Mucosa of gallbladder (tissue), 1 donor: ENCODE results near the gene ESM1. TPM values are rescaled to one million over a fixed set of nuclear protein-coding genes. Genes with fewer than 3 reads are reported as not detected.
"Not testable (repeated sequence)": the region's sequence is repeated elsewhere in the genome, so short reads cannot be mapped to it uniquely, and the experiment has no call there.

Experiments
- DNase-seq: peaks from one replicate; pipeline ENCODE4 v3.0.0-alpha.2; 2020; ENCODE audit warnings: low spot score
- total RNA-seq: library from RNA; stranded (reverse); gene quantifications from one replicate; pipeline ENCODE4 v1.2.1, GENCODE V29; 2021
- donor health status: DM: no; HTN: no; CAD: no.

Gene ESM1, protein sequence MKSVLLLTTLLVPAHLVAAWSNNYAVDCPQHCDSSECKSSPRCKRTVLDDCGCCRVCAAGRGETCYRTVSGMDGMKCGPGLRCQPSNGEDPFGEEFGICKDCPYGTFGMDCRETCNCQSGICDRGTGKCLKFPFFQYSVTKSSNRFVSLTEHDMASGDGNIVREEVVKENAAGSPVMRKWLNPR
- 0.40 TPM for total RNA-seq

DNA sequence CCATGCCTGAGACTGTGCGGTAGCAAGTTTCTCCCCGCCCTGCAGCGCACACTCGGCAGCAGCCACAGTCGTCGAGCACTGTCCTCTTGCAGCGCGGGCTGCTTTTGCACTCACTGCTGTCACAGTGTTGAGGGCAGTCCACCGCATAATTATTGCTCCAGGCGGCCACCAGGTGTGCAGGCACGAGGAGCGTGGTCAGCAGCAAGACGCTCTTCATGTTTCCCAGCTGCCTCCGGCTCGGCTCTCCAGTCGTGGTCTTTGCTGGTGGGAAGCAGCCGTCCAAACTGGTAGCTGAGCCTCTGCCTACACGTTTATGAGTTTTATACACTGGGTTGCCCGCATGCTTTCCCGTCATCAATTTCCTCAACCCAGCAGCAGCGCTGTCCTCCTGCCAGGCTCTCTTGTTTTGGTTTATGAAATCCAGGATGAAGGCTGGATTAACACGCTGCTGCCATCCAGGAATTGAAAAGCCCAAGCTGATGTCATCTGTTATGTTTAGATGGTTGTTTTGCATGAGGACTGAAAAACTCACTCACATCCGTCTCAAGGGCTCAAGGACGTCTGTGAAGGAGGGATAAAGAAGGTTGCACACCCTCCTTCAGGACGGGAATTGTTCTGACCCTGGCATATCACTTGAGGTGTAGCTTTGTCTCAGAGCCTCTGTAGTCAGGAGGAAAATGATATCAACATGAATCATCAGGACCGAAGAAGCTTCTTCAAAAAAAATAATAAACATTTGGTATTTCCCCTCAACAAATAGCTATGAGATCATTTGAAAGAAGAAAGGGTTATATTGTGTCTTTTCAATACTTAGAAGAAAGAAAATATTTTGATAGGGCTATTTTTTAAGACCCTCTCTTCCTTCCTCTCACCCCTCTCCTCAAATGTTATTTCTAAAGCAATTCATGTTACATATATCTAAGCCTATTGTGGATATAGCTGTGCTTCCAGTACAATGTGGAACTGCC lies at the start of gene ESM1:
Gene ESM1 (minus strand): TSS at position 293 of the 968 bp plus-strand sequence. CDS start 76 bp downstream, at position 217.
- no peak for DNase-seq

GRCh38 chr5:55033568-55033967 lies 48.2 kb upstream of the ESM1 start:
- DNase-seq = no peak

DNA sequence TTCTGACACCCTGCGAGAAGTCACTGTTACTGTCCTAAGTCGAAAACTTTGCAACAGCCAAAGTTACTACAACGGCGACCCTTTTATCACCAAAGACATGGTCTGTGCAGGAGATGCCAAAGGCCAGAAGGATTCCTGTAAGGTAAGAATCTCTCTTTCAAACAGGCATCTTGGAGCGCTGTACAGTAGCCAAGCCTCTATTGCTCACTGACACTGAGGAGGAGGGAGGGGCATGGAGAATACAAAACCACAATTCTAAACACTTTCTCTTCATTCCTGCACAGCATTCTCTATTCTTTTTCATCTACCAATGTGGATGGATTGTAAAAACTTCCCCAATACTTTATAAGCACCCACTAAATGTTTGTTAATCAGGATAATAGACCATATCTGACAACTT lies 46.1 kb upstream of the ESM1 start:
- DNase-seq = no peak

GRCh38 chr5:55030676-55031369 lies 45.4 kb upstream of the ESM1 start:
- DNase-seq = no peak

GRCh38 chr5:55030220-55030619 lies 44.8 kb upstream of the ESM1 start:
- DNase-seq = no peak

- DNase-seq = no peak
These were observed 42.2 kb upstream of the ESM1 start for GRCh38 chr5:55027595-55027994.

DNA sequence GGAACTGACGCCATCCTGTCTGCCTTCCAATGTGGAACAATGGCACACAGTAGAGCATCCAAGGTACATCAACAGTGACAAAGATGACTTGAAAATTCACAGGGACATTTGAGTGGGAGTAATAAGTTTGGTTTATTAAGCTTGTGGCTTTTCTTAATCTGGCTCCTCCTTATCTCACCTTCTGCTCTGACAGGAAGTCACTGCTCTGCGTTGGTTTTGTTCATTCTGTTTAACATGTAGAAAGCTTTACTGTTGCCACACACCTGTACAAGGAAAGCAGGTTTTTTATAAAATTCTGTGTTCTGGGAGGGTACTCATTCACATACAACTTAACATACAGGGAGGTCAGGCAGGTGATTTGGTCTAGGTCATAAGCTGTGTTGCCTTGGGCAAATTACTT lies 37.1 kb upstream of the ESM1 start:
- no peak for DNase-seq

DNA sequence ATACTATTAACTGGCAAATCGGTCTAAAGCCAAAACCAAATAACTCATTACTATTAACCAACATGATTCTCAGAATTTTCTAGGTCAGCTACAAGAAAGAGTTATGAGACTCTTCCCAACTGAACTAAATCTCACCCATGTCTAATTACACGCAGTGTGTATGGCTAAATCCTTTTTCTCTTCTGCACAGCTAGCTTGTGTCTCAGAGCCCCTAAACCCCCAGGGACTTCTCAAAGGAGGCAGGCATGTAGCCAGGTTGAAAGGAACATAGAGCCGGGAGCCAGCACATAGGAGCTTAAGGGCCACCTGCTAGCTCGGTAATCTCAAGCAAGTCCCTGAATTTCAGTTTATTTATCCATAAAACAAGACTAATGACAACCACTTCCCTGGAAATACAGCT lies 36.4 kb upstream of the ESM1 start:
- DNase-seq = no peak

GRCh38 chr5:55021410-55021809 lies 36.0 kb upstream of the ESM1 start:
- DNase-seq = no peak

GRCh38 chr5:55010149-55010548 lies 24.8 kb upstream of the ESM1 start:
- not testable (repeated sequence) for DNase-seq

GRCh38 chr5:55004729-55005128 lies 19.3 kb upstream of the ESM1 start:
- no peak for DNase-seq

DNA sequence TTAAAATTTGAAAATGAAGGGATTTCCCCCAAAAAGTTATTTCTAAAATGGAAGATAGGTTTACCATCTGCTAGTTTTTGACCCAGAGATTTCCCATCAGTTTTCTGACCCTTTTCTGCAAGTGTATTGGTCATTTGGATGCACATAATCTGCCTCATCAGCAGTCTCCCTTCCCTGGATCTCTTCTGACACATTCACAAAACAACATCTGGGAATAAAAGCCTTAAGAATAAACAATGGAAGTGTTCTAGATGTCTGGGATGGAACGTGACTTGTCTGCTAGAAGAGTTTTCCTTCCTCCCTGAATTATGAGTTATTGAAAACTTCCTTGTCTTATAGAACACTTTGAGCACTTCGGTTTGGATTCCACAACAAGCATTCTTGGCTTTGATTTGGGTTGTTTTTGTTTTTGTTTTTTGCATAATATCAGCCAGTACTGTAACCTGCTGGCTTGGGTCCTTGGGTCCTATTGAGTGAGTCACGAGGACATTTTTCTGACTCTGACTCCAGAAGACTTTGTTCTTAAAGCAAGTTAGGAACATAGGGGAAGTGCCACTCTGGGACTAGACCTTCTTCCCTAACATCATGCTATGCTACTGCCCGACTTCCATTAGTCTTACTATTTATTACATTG lies 18.2 kb upstream of the ESM1 start:
- DNase-seq = no peak

- DNase-seq = not testable (repeated sequence)
These were observed 16.8 kb upstream of the ESM1 start for GRCh38 chr5:55002166-55002565.

DNA sequence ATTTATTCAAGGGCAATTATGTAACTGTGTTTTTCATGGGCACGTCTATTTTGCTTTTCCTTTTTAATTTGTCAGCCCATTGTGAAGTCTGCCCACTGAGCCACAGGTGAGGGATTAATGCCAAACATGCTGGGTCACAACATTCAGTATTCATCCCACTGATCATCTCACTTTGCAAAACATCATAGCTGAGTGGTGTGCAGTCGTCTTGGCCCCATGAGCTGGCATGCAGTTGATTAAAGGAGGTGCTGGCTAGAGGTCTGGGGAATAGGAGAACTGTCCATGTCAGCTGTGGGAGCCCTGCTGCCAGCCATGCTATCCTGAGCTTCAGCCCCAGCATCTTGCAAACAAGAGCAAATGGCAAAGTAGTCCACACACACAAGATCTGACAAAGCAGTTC lies 11.7 kb upstream of the ESM1 start:
- DNase-seq = no peak

DNA sequence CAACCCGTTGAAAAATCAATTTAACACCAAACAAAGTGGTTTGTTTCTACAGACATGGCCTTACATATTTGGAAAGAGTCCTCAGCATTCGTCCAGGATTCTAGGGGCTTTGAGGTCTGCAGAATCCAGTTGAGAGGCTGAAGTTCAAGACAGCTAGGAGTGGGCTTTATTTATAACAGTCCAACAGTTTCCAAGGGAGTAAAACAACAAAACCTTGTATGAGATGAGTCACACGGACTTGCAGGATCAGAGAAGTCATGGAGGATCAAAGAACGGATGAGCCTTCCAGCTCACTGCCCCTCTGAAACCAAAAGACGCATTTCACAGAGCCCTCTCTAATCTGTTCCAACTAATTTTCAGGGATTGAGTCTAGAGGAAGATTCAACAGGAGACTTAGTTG lies 11.1 kb upstream of the ESM1 start:
- no peak for DNase-seq

DNA sequence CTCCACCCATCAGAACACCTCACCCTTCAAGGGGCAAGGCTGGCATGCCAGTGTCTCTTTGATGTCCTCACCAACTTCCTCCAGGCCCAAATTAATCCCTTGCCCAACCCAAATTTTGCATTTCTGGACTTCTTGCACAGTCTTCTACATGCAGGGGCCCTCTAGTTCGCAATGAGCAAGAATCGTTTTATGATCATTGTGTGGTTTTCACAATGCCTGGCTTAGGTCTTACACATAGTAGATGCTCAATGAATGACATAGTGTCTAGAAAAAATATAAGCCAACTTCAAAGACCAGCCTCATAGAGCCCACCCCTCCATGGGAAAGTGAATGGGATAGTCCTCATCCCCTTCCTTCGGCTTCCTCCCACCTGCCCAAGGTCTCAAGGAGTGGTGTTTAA lies 9.8 kb upstream of the ESM1 start:
- no peak for DNase-seq

DNA sequence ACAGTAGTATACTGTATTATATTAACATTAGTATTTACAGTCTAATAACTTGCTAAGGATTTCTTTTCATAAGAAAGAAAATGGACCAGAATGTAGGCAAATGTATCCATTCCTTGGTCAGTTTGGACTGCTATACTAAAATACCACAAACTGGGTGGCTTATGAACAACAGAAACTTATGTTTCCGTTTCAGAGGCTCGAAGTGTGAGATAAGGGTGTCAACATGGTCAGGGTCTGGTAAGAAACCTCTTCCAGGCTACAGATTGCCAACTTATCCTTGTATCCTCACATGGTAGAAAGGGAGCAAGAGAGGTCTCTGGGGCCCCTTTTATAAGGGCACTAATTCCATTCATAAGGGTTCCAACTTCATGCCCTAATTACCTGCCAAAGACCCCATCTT lies 9.2 kb upstream of the ESM1 start:
- DNase-seq = no peak

DNA sequence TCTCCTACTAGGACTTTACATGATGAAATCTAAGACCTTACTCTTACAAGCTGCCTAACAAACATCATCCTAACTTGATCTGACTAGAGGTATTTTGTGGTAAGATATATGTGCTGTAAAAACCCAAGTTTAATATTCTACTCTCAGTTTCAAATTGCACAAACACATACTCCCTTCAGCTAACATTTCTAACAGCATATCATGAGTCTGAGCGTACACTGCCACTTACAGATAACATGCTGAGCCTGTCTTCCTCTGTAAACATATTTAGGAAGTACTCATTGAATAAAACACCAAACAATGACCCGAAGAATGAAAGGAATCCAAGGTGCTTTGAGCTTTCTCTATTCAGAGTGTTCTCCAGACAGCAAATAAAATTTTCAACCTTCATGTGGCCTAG lies 7.9 kb upstream of the ESM1 start:
- no peak for DNase-seq

GRCh38 chr5:54991416-54991815 lies 6.0 kb upstream of the ESM1 start:
- DNase-seq = no peak

DNA sequence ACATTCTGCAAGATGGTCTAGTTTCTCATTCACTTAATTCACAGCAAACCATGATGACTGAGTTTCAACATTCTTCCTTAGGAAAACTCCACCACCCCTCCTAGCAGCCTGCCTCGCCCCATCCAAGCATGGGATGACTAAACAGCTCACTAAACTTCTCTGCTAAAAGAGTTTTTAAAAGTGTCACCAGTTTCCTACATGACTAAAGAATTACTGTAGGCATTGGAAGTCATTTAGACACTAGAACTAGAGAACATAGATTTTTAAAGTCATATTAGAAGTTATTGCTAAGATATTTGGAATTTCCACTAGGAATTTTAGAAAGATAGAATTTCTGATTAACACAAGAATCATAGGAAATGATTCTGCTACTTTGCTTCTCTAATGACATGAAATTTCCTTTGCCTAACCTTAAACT lies 5.5 kb upstream of the ESM1 start:
- no peak for DNase-seq

DNA sequence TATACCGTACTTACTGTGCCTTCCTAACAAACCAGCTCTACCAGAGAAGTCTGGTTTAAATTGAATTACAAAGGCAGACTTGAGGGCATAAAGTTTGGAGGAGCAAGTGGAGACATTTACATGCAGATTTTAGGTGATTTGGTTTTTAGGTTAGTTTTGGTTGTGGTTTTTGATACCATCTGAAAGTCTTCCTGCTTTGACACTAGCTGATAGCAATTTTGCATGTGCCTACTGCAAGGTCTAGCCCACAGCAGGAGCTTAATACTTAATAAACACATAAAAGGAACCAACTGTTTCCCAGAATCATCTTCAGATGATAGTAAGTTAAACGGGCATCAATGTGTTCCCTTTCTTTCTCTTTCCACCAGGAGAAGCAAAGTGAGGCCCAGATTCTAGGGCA lies 3.4 kb upstream of the ESM1 start:
- no peak for DNase-seq

GRCh38 chr5:54988218-54988617 lies 2.8 kb upstream of the ESM1 start:
- no peak for DNase-seq
